Body of pancreas (tissue), 4 donors: ENCODE data around the gene NEMF.

Experiments used
- POLR2A ChIP-seq, 3 donors: fragments of 450-650 bp; IDR thresholded peaks; one replicate each; pipeline ENCODE4 v1.6.1; 2016; ENCODE audit warnings: antibody characterized with exemption in 3 of 3, mild to moderate bottlenecking in 2 of 3
- TF ChIP-seq, protein P1 (sequence below), 7 experiments: fragments of 450-650 bp in 4 of 7; fragments of 200-600 bp in 3 of 7; sonication (generic) in 3 of 7; IDR thresholded peaks; one replicate each; pipeline ENCODE4 v1.5.1; 2016 to 2019; ENCODE audit warnings: antibody characterized with exemption in 7 of 7

DNA sequence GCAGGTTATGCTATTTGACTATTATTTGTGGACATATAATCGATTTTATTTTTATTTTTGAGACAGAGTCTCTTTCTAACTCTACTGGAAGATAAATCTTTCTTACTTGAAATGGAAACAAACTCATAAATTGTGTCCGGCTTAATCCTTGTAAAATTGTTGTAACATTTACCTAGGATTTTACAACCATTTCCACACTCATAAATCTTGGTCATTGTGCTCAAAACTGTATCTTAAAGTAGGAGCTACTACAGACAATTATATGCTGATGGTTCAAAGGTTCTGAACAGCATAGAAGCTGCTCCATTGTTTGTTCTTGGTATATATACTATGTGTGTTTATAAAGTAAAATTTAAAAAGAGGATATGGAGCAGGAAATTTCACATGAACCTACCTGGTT is 35.7 kb upstream of the NEMF start:
- TF ChIP-seq, protein P1, sequence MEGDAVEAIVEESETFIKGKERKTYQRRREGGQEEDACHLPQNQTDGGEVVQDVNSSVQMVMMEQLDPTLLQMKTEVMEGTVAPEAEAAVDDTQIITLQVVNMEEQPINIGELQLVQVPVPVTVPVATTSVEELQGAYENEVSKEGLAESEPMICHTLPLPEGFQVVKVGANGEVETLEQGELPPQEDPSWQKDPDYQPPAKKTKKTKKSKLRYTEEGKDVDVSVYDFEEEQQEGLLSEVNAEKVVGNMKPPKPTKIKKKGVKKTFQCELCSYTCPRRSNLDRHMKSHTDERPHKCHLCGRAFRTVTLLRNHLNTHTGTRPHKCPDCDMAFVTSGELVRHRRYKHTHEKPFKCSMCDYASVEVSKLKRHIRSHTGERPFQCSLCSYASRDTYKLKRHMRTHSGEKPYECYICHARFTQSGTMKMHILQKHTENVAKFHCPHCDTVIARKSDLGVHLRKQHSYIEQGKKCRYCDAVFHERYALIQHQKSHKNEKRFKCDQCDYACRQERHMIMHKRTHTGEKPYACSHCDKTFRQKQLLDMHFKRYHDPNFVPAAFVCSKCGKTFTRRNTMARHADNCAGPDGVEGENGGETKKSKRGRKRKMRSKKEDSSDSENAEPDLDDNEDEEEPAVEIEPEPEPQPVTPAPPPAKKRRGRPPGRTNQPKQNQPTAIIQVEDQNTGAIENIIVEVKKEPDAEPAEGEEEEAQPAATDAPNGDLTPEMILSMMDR (IDR thresholded peaks at IDR 0.05) = no peak
- no peak for TF ChIP-seq POLR2A (IDR thresholded peaks at IDR 0.05)
